Naive thymus-derived CD8-positive, alpha-beta T cell (primary cell): ENCODE measurements around the gene CCNL2. TPM values are rescaled to one million over a fixed set of nuclear protein-coding genes. Genes with fewer than 3 reads are reported as not detected.
A peak's percentile ranks its signal among the peaks of the same experiment; 100 is the strongest.

Experiments used
- ATAC-seq, 2 donors: fragments of 150-1000 bp; cut with Tn5 transposase in 1 of 2; sonication (Bioruptor Pico), chemical (Tn5 transposase) in 1 of 2; 1 replicate in 1 of 2; 2 replicates in 1 of 2; pipeline ENCODE4 v1.10.0; 2021; ENCODE audit warnings: mild to moderate bottlenecking in 2 of 2, moderate library complexity in 2 of 2
- POLR2A ChIA-PET: fragments of 350-600 bp; sonication (Branson Sonifier 250); formaldehyde crosslinking; loops from one replicate; lab custom pipeline; 2021; ENCODE audit warnings: antibody characterized with exemption; lab: Charles Lee
- DNase-seq, 10 donors: peaks; one replicate each; pipeline versions ENCODE4 v3.0.0 to v3.0.0-alpha.2; 2020 to 2022
- H3K27ac Mint-ChIP-seq, 10 donors: one replicate each; pipeline ENCODE4 v1.8.0; 2020 to 2022; ENCODE audit warnings: mild to moderate bottlenecking in 10 of 10, mixed read lengths in 10 of 10, moderate library complexity in 4 of 10, inconsistent platforms in 1 of 10
- H3K27me3 Mint-ChIP-seq, 5 donors: one replicate each; pipeline ENCODE4 v1.8.0; 2021 to 2022; ENCODE audit warnings: mixed read lengths in 5 of 5
- H3K36me3 Mint-ChIP-seq, 3 donors: one replicate each; pipeline ENCODE4 v1.8.0; 2020 to 2022; ENCODE audit warnings: mixed read lengths in 3 of 3, mild to moderate bottlenecking in 2 of 3, inconsistent platforms in 1 of 3
- H3K4me1 Mint-ChIP-seq, 4 donors: one replicate each; pipeline ENCODE4 v1.8.0; 2021 to 2022; ENCODE audit warnings: mixed read lengths in 4 of 4
- H3K4me3 Mint-ChIP-seq, 10 donors: one replicate each; pipeline ENCODE4 v1.8.0; 2020 to 2022; ENCODE audit warnings: mild to moderate bottlenecking in 10 of 10, mixed read lengths in 10 of 10, moderate library complexity in 6 of 10, inconsistent platforms in 1 of 10
- H3K9me3 Mint-ChIP-seq, 9 donors: one replicate each; pipeline ENCODE4 v1.8.0; 2020 to 2022; ENCODE audit warnings: mixed read lengths in 9 of 9, mild to moderate bottlenecking in 3 of 9, inconsistent platforms in 1 of 9, moderate library complexity in 1 of 9
- polyA plus RNA-seq, 3 donors: library from polyadenylated mRNA; unstranded; fragments of 300-500 nt; fragmentation: Illumina TruSeq; gene quantifications; one replicate each; pipeline ENCODE4 v1.2.3, GENCODE V29; 2021
- total RNA-seq, 8 experiments: library from RNA in 2 of 8; stranded (reverse) in 2 of 8; gene quantifications; one replicate each; pipeline ENCODE4 v1.2.3 and lab custom pipeline; 2021 to 2026

CCNL2 gene
- total and polyA plus RNA-seq, 5 experiments from 2014 or later: 13.4 to 406 (median 28.1) TPM

DNA sequence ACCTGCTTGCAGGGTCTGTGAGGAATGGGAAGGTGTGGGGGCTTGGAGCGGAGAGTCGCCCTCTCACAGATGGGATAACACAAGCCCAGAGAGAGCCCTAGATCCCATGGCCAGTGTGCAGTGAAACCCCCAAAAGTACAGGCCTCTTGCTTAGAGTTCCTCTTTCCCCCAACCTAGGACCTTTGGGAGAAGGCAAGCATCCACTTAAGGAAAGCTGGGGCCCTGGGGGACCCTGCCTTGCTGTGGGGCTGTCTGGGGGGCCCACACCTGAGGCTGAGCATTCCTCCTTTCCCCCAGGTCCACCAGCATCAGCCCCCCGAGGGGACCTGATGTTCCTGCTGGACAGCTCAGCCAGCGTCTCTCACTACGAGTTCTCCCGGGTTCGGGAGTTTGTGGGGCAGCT, 37.5 kb upstream of the CCNL2 start:
- no peak for ATAC-seq
- POLR2A ChIA-PET: interaction anchor here (0.5 to 0.9 kb wide), 2 partner anchors 30 to 115 kb away, joined by 3 to 7 read pairs; partner anchors contain the start of gene MRPL20
- Mint-ChIP-seq H3K36me3 (no peaks in the 10 kb centered on the region), H3K4me1 (peaks cover 1 to 12% (median 9%) of the 10 kb centered on the region in 4 donors), H3K9me3 (no peaks in the 10 kb centered on the region), H3K27ac (no peak overlapping the region), H3K4me3 (peak overlapping the region in 6 of 10 donors; percentile 39 to 66 (median 54)), H3K27me3 (peaks cover 0 to 35% (median 7%) of the 10 kb centered on the region in 5 donors)
- no peak for DNase-seq

DNA sequence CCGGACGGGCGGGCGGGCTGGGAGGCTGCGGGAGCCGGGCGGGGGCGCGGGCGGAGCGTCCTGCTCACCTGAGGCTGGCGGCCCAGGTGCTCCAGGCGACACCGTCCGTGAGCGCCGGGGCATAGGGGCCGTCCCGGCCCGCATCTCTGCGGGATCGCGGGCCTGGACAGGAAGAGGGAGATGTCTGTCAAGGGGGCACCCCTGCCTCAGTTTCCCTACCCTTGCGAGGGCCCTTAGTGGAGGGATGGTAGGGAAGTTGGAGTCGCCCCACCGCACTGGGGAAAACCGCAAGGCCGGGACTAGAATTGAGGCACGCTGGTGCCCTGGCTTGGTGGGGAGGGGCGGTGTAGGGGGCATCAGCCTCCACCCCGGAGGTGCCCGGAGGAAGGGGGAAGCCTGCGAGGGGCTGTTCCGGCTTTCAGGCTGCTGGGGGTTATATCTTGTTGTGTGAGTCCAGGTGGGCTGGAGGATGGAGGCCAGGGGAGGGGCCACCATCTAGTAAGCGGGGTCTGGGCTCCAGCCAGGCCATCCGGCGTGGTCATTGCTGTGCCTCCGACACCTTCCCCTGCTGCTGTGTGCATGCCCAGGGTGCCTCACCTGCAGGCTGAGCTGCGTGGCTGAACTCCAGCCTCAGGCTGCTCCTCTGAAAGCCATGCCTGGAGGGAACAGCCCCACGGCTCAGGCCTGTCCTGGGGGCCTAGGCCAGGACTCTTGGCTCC, 36.9 kb upstream of the CCNL2 start:
- POLR2A ChIA-PET: interaction anchor here (0.5 kb wide), 1 partner anchor 114 kb away, joined by 7 read pairs; no protein-coding TSS in a partner anchor
- Mint-ChIP-seq H3K36me3 (no peaks in the 10 kb centered on the region), H3K9me3 (no peaks in the 10 kb centered on the region), H3K27ac (no peak overlapping the region), H3K4me1 (peaks cover 1 to 12% (median 9%) of the 10 kb centered on the region in 4 donors), H3K27me3 (peaks cover 0 to 35% (median 7%) of the 10 kb centered on the region in 5 donors), H3K4me3 (peak overlapping the region in 9 of 10 donors; percentile 33 to 66 (median 51))
- ATAC-seq: peak; percentile 18 to 35
- peak in 1 of 10 donors; percentile 59 for DNase-seq

DNA sequence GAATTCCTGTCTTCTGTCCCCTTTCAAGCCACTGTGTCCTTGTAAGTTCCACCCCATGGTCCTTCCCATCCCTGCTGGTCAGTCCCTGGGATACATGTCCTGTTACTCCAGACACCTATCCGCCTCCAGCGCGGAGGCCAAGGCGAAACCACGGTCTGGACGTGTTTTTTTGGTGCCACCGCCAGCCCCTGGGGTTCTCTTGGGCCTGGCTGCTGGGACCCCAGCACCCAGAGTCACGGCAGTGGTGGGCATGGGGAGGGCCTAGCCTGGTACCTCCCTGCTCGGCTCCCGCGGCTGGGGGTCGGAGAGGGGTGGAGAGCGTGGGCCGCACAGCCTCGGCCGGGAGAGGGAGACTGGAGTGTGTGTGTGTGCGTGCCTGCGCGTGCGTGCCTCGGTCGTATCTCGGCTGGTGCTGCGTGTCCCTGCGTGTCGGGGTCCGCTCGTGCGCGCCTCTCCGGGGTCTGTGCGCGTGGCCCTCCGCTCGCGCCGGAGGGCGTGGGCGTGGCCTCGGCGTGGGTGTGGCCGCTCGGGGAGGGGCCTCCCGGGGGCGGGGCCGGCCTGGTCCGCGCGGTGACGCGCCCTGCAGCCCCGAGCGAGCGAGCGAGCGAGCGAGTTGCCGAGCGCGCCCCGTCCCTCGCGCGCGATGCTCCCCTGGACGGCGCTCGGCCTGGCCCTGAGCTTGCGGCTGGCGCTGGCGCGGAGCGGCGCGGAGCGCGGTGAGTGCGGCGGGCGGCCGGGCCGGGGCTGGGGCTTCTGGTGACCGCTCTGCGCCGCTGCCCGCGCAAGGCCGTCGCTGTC, 36.2 kb upstream of the CCNL2 start, which contains the start of gene VWA1:
VWA1 (plus strand) TSS at position 585 of the 798 bp plus-strand sequence; CDS start at position 644, 59 bp downstream.
- H3K4me3 Mint-ChIP-seq: peak within 1 kb of the TSS; percentile 48 to 76 (median 55)
- DNase-seq: peak; percentile 44 to 76 (median 62)
- H3K4me1 Mint-ChIP-seq: peaks cover 1 to 10% (median 9%) of the 10 kb centered on the region in 4 donors
- ATAC-seq: peak; percentile 79 to 85
- POLR2A ChIA-PET: interaction anchor here (0.7 kb wide), 1 partner anchor 34 kb away, joined by 3 read pairs; no protein-coding TSS in a partner anchor
- H3K9me3 Mint-ChIP-seq: no peaks in the 10 kb centered on the region
- peaks cover 0 to 30% (median 7%) of the 10 kb centered on the region in 5 donors for H3K27me3 Mint-ChIP-seq
- H3K36me3 Mint-ChIP-seq: no peaks in the 10 kb centered on the region
- H3K27ac Mint-ChIP-seq: no peak within 1 kb of the TSS

DNA sequence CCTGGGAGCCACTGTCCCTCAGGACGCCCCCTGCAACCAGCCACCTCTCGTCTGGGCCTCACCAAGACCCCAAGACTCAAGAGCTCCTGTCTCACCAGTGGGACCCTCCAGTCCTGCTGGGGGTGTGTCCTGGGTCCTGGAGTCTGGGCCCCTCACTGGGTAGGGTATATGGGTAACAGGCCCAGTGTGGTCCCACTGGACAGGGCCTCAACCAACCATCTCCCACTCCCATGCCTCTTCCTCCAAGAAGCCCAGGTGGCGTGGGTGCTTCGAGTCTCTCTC, 35.6 kb upstream of the CCNL2 start:
- ATAC-seq: no peak
- H3K27ac Mint-ChIP-seq: no peak overlapping the region
- no peaks in the 10 kb centered on the region for H3K9me3 Mint-ChIP-seq
- peak overlapping the region in 8 of 10 donors; percentile 38 to 76 (median 55) for H3K4me3 Mint-ChIP-seq
- POLR2A ChIA-PET: interaction anchor here (0.7 kb wide), 1 partner anchor 34 kb away, joined by 3 read pairs; no protein-coding TSS in a partner anchor
- peaks cover 0 to 34% (median 7%) of the 10 kb centered on the region in 5 donors for H3K27me3 Mint-ChIP-seq
- H3K36me3 Mint-ChIP-seq: no peaks in the 10 kb centered on the region
- H3K4me1 Mint-ChIP-seq: peaks cover 3 to 10% (median 9%) of the 10 kb centered on the region in 4 donors
- no peak for DNase-seq

DNA sequence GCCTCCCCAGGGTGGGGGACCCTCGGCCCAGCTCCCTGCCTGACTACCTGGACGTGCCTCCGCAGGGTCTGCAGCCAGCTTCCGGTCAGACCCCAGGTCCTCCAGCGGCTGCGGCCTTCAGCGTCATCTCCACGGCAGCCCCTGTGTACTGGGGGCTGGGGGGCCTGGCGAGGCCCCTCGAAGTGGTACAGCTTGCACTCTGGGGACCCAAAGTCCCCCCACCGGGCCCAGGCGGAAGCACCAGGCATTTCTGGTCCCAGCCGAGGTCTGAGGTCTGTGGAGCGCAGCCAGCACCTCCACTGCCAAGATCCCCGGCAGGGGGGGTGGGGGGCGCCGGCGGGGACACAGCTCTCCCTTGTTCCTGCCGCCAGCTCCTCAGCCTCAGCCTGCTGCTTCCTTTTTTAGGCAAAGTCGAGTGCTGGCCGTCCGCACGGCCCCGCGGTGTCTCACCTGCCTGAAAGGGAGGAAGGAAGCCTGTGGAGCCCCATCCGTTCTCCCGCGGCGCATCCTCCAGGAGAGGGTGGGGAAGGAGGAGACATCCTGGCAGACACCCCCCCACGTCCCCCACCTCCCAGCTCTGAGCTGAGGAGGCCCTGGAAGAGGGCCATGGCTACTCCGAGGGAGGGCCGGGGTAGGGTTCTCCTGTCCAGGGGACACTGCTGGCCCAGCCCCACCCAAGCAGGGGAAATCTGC, 35.1 kb upstream of the CCNL2 start:
- ATAC-seq: peak; percentile 21 to 24
- Mint-ChIP-seq H3K4me3 (peak overlapping the region in 3 of 10 donors; percentile 34 to 70 (median 63)), H3K9me3 (no peaks in the 10 kb centered on the region), H3K36me3 (no peaks in the 10 kb centered on the region), H3K4me1 (peaks cover 3 to 10% (median 9%) of the 10 kb centered on the region in 4 donors), H3K27me3 (peaks cover 0 to 38% (median 7%) of the 10 kb centered on the region in 5 donors), H3K27ac (no peak overlapping the region)
- peak in 3 of 10 donors; percentile 12 to 63 (median 17) for DNase-seq
- POLR2A ChIA-PET: interaction anchor here (0.7 to 0.8 kb wide), 2 partner anchors 11 to 33 kb away, joined by 3 read pairs; no protein-coding TSS in a partner anchor

DNA sequence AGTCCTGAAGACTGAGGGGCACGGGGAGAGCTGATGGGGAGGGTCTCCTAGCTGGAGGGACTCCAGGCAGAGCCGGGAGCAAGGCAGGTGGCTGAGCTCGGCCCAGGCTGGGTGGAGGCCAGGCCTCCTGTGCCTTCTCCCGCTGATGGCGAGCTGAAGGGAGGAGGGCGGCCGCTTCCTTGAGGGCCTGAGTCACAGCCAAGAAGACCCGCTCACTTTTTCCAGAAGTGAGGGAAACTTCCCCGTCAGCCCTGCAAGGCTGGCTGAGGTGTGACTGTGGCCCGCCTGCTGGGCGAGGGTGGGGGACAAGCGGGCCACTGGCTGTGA, 34.6 kb upstream of the CCNL2 start:
- POLR2A ChIA-PET: interaction anchor here (0.8 kb wide), 1 partner anchor 10 kb away, joined by 3 read pairs; no protein-coding TSS in a partner anchor
- peaks cover 0 to 40% (median 7%) of the 10 kb centered on the region in 5 donors for H3K27me3 Mint-ChIP-seq
- no peaks in the 10 kb centered on the region for H3K36me3 Mint-ChIP-seq
- DNase-seq (no peak), ATAC-seq (no peak)
- H3K4me3 Mint-ChIP-seq: no peak overlapping the region
- peaks cover 3 to 10% (median 9%) of the 10 kb centered on the region in 4 donors for H3K4me1 Mint-ChIP-seq
- no peaks in the 10 kb centered on the region for H3K9me3 Mint-ChIP-seq
- H3K27ac Mint-ChIP-seq: no peak overlapping the region

DNA sequence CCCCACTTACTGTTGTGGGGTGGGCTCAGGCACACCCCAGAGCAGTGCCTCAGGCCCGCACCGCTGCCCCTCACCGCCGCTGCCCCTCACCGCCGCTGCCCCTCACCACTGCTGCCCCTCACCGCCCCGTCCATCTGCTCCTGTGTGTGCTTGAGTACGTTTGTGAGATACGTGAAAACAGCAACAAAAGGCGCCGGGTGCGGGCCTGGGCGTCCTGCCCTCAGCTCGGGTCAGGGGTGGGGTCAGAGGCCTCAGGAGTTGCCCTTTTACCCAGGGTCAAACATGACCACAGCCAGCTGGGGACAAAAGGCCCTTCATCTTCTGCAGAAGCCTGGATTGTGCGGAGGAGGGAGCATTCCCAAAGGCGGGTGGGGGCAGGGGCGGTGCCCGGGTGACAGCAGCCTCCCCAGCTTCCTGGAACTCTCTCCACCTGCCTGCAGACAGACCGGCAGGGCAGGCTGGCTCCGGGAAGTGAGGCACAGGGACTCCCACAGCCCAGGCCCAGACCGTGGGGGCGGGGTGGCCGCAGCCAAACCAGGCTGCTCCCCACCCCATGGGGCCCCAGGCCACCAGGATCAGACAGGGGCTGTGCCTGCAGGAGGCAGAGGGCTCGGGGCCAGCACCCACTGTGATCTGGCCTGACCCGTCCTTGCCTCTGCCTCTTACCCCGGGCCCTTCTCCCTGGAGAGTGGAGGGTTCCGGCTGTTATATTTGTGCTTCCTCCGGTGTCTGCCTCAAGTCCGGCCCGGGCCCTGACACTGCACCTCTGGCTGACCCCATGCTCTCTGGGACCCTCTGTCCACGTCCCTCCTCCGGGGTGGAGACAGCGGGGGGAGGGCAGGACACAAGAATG, 34.0 kb upstream of the CCNL2 start:
- POLR2A ChIA-PET: interaction anchor here (0.8 kb wide), 1 partner anchor 10 kb away, joined by 3 read pairs; no protein-coding TSS in a partner anchor

DNA sequence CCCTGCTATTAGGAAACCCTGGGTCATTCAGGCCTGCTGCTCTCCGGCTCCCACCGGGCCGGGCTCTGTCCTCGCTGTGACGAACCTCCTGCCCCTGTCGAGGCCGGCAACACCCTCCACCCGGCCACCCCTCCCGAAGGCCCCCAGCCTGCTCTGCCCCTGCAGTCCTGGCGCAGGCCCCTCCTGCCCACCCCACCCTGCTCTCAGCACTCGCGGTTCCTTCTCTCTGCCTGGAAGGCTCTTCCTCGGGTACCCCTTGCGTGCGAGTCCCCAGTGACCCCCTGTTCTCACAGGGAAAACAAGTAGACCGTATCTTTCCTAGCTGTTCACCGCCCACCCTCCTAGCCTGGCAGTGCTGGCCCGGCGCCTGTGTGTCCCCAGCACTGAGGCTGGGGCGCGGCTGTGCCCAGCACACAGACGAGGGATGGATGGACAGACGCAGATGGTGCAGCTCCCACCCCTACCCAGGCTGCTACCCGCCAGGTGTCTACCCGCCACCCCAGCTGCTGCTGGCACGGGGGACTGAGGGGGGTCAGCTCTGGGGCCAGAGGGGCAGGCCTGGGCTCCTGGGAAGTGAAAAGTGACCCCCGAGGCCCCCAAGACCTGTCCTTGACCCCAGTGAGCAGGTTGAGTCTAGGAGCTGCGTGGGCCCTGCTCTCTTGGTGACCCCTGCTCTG, 33.3 kb upstream of the CCNL2 start:
- peaks cover 3 to 13% (median 10%) of the 10 kb centered on the region in 4 donors for H3K4me1 Mint-ChIP-seq
- POLR2A ChIA-PET: no interaction called here

More for the DNA sequence above, 34.0 kb upstream of the CCNL2 start:
- DNase-seq (peak in 1 of 10 donors; percentile 60), ATAC-seq (no peak)
- peaks cover 3 to 41% (median 11%) of the 10 kb centered on the region in 5 donors for H3K27me3 Mint-ChIP-seq
- peaks cover 3 to 13% (median 10%) of the 10 kb centered on the region in 4 donors for H3K4me1 Mint-ChIP-seq
- peaks cover 0 to 4% (median 0%) of the 10 kb centered on the region in 3 donors for H3K36me3 Mint-ChIP-seq
- no peak overlapping the region for H3K27ac Mint-ChIP-seq
- peaks cover 0 to 3% (median 0%) of the 10 kb centered on the region in 9 donors for H3K9me3 Mint-ChIP-seq
- no peak overlapping the region for H3K4me3 Mint-ChIP-seq

DNA sequence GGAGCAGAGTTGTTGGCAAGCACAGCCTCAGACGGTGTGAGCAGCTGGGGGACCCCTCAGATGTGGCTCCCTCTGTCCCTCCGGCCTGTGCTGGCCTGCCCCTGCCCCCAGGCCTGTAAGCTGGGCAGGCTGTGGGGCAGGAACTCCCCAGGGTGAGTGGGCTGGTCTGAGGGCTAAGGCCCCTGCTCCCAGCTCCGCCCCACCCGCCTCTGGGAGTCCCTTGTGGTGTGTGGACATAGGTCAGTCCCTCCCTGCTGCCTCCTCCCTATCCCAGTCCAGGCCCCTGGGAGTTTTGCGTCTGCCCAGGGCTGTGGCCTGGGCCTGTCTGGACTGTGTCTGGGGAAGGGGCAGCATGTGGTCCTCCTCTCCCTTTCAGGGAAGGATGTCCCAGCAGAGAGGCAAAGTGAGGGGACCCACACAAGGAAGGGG, 32.7 kb upstream of the CCNL2 start:
- DNase-seq (peak in 1 of 10 donors; percentile 41), ATAC-seq (no peak)
- H3K36me3 Mint-ChIP-seq: peaks cover 0 to 4% (median 0%) of the 10 kb centered on the region in 3 donors
- no peak overlapping the region for H3K27ac Mint-ChIP-seq
- H3K9me3 Mint-ChIP-seq: peaks cover 0 to 3% (median 0%) of the 10 kb centered on the region in 9 donors
- POLR2A ChIA-PET: no interaction called here
- peaks cover 3 to 13% (median 10%) of the 10 kb centered on the region in 4 donors for H3K4me1 Mint-ChIP-seq
- H3K27me3 Mint-ChIP-seq: peaks cover 3 to 40% (median 11%) of the 10 kb centered on the region in 5 donors
- no peak overlapping the region for H3K4me3 Mint-ChIP-seq

More for the DNA sequence above, 33.3 kb upstream of the CCNL2 start:
- Mint-ChIP-seq H3K27ac (peak overlapping the region in 1 of 10 donors; percentile 29), H3K36me3 (peaks cover 0 to 4% (median 0%) of the 10 kb centered on the region in 3 donors), H3K27me3 (peaks cover 3 to 40% (median 11%) of the 10 kb centered on the region in 5 donors), H3K9me3 (peaks cover 0 to 3% (median 0%) of the 10 kb centered on the region in 9 donors), H3K4me3 (no peak overlapping the region)
- peak in 1 of 10 donors; percentile 60 for DNase-seq
- ATAC-seq: no peak

DNA sequence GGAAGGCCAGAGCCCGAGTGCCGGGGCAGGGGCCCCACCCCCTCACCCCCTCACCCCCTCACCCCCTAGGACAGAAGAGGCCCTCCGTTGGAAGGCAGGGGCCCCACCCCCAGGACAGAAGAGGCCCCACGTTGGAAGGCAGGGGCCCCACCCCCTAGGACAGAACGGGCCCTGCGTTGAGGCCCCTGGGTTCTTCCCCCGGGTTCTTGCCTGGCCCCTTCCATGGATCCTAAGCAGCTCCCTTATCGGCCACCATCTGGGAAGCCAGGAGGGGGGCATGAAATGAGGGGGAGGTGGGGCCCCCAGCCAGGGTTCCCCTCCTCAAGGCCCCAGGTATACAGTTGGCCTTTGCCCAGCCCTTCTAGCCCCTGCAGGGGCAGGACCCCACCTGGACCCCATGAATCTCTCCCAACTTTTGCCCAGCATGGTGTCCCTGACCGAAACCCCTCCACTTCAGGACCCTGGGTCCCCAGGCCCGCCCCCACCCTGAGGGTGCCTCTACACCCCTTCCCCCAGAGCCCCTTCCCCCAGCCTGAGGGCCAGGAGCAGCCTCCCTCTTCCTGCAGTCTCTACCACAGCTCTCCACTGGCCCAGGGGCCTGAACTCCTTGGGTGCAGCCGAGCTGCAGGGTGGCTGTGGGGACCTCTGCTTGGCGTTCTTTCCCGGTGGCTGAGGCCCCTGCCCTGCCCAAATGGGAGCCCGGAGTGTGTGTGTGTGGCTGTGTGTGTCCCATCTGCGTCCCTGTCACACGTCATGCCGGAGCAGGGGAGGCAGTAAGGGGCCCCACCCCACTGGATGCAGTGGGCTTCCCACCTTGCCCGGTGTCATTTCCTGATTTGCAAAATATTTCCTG, 32.1 kb upstream of the CCNL2 start:
- POLR2A ChIA-PET: no interaction called here
- Mint-ChIP-seq H3K4me3 (peak overlapping the region in 1 of 10 donors; percentile 6), H3K27ac (no peak overlapping the region), H3K4me1 (peaks cover 1 to 13% (median 10%) of the 10 kb centered on the region in 4 donors), H3K36me3 (peaks cover 0 to 4% (median 0%) of the 10 kb centered on the region in 3 donors), H3K27me3 (peaks cover 3 to 39% (median 10%) of the 10 kb centered on the region in 5 donors), H3K9me3 (peaks cover 0 to 3% (median 0%) of the 10 kb centered on the region in 9 donors)
- ATAC-seq (no peak), DNase-seq (peak in 1 of 10 donors; percentile 22)
